HepG2 (cell line): ENCODE data around the gene PDZRN4. TPM values are rescaled to one million over a fixed set of nuclear protein-coding genes. Genes with fewer than 3 reads are reported as not detected.

Experiments used
- AHDC1 ChIP-seq: sonication (generic); formaldehyde crosslinking; IDR thresholded peaks from 2 replicates; pipeline ENCODE4 v1.5.1; 2020; ENCODE audit warnings: mild to moderate bottlenecking, missing genetic modification reagents, borderline replicate concordance
- HNF4G ChIP-seq, 2 experiments: sonication (generic) in 1 of 2; formaldehyde crosslinking in 1 of 2; IDR thresholded peaks; 2 replicates each; pipeline versions ENCODE4 v1.4.0 to v1.6.1; 2011 to 2020; ENCODE audit warnings: borderline replicate concordance in 2 of 2, low read depth in 2 of 2, mild to moderate bottlenecking in 2 of 2, low read length in 1 of 2, missing genetic modification reagents in 1 of 2, moderate library complexity in 1 of 2
- SAFB2 ChIP-seq: sonication (generic); formaldehyde crosslinking; IDR thresholded peaks from 2 replicates; pipeline ENCODE4 v1.5.1; 2020; ENCODE audit warnings: missing genetic modification reagents, low read depth, mild to moderate bottlenecking, borderline replicate concordance
- USF2 ChIP-seq, 2 experiments: sonication (generic) in 1 of 2; formaldehyde crosslinking in 1 of 2; IDR thresholded peaks; 2 replicates each; pipeline versions ENCODE4 v1.5.1 to v1.6.1; 2011 to 2020; ENCODE audit warnings: borderline replicate concordance in 1 of 2, low read depth in 1 of 2, low read length in 1 of 2, mild to moderate bottlenecking in 1 of 2, missing genetic modification reagents in 1 of 2, moderate library complexity in 1 of 2
- ZNF451 ChIP-seq: sonication (generic); formaldehyde crosslinking; IDR thresholded peaks from 2 replicates; pipeline ENCODE4 v1.5.0; 2020; ENCODE audit warnings: mild to moderate bottlenecking, missing genetic modification reagents
- polyA plus RNA-seq, 8 experiments: library from polyadenylated mRNA; depleted of rRNA in 3 of 8; stranded (reverse) in 7 of 8; unstranded in 1 of 8; fragments of >200 nt; fragmentation: Illumina TruSeq in 4 of 8; extraction: Trizol in 4 of 8; gene quantifications; 2 replicates each; pipeline versions ENCODE4 v1.2.1 to v1.2.3, GENCODE V29; 2011 to 2016; ENCODE audit warnings: low read depth in 4 of 8, missing spikeins in 1 of 8, mixed read lengths in 1 of 8; ENCODE audit not compliant: insufficient read depth in 1 of 8
- total RNA-seq, 5 experiments: library from RNA; depleted of rRNA; stranded (reverse); fragments of >200 nt; fragmentation: Illumina TruSeq; extraction: Trizol; gene quantifications; 2 replicates each; pipeline ENCODE4 v1.2.3, GENCODE V29; 2016; ENCODE audit warnings: low read depth in 1 of 5
- TF ChIP-seq, protein P1 (sequence below): IDR thresholded peaks from 2 replicates; pipeline ENCODE4 v1.6.1; 2016
- TF ChIP-seq, protein P2 (sequence below): sonication (generic); formaldehyde crosslinking; IDR thresholded peaks from 2 replicates; pipeline ENCODE4 v1.4.0; 2020; ENCODE audit warnings: missing genetic modification reagents

The PDZRN4 gene
- total and polyA plus RNA-seq, 2 of the 13 experiments (the other 11 are each of a cell fraction or from before 2014, with no cell fraction given): not detected

DNA sequence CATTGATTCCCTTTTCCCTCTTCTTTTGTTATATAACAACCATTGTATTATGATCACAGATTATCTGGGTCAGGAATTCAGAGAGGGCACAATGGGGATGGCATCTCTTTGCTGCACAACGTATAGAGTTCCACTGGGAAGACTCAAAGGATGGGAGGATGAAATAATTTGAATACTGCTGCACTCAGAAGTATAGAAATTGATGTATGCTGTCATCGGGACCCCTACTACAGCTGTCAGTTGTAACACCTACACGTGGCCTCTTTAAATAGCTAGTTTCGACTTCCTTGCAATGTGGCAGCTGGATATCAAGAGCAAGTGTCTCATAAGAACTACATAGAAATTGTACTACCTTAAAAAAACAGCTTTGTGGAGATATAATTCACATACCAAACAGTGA, 408.1 kb downstream of the PDZRN4 start (continued):
- TF ChIP-seq SAFB2 (CRISPR knock-in tag) (no peak), HNF4G (IDR thresholded peaks at IDR 0.05; ENCODE audit: borderline replicate concordance, low read depth, low read length) (no peak), HNF4G (CRISPR knock-in tag; IDR thresholded peaks at IDR 0.05; ENCODE audit: borderline replicate concordance, low read depth) (no peak), ZNF451 (CRISPR knock-in tag) (no peak), AHDC1 (CRISPR knock-in tag) (no peak), USF2 (IDR thresholded peaks at IDR 0.05; ENCODE audit: low read depth, low read length) (no peak), USF2 (CRISPR knock-in tag; IDR thresholded peaks at IDR 0.05; ENCODE audit: borderline replicate concordance) (no peak)
- TF ChIP-seq, protein P1, sequence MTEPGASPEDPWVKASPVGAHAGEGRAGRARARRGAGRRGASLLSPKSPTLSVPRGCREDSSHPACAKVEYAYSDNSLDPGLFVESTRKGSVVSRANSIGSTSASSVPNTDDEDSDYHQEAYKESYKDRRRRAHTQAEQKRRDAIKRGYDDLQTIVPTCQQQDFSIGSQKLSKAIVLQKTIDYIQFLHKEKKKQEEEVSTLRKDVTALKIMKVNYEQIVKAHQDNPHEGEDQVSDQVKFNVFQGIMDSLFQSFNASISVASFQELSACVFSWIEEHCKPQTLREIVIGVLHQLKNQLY (CRISPR knock-in tag): no peak
- TF ChIP-seq, protein P2, sequence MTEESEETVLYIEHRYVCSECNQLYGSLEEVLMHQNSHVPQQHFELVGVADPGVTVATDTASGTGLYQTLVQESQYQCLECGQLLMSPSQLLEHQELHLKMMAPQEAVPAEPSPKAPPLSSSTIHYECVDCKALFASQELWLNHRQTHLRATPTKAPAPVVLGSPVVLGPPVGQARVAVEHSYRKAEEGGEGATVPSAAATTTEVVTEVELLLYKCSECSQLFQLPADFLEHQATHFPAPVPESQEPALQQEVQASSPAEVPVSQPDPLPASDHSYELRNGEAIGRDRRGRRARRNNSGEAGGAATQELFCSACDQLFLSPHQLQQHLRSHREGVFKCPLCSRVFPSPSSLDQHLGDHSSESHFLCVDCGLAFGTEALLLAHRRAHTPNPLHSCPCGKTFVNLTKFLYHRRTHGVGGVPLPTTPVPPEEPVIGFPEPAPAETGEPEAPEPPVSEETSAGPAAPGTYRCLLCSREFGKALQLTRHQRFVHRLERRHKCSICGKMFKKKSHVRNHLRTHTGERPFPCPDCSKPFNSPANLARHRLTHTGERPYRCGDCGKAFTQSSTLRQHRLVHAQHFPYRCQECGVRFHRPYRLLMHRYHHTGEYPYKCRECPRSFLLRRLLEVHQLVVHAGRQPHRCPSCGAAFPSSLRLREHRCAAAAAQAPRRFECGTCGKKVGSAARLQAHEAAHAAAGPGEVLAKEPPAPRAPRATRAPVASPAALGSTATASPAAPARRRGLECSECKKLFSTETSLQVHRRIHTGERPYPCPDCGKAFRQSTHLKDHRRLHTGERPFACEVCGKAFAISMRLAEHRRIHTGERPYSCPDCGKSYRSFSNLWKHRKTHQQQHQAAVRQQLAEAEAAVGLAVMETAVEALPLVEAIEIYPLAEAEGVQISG (CRISPR knock-in tag): no peak
